Parathyroid adenoma (tissue), 2 donors: ENCODE measurements around the gene ZNF200.

Experiments used
- H2AFZ ChIP-seq: fragments of 300-600 bp; sonication (generic); one replicate; pipeline ENCODE4 v1.7.0; 2017; ENCODE audit warnings: antibody characterized with exemption, mild to moderate bottlenecking
- H3K27ac ChIP-seq: fragments of 300-600 bp; sonication (generic); one replicate; pipeline ENCODE4 v1.7.0; 2017
- H3K27me3 ChIP-seq: fragments of 300-600 bp; sonication (generic); one replicate; pipeline ENCODE4 v1.7.0; 2017; ENCODE audit warnings: low read length; ENCODE audit not compliant: control insufficient read depth, insufficient read depth
- H3K36me3 ChIP-seq: fragments of 300-600 bp; sonication (generic); one replicate; pipeline ENCODE4 v1.7.0; 2017; ENCODE audit warnings: low read length; ENCODE audit not compliant: control insufficient read depth, insufficient read depth
- H3K4me1 ChIP-seq: fragments of 300-600 bp; sonication (generic); one replicate; pipeline ENCODE4 v1.7.0; 2017; ENCODE audit warnings: control low read depth
- H3K4me2 ChIP-seq: fragments of 300-600 bp; sonication (generic); one replicate; pipeline ENCODE4 v1.7.0; 2017; ENCODE audit warnings: low read length
- H3K4me3 ChIP-seq: fragments of 300-600 bp; sonication (generic); one replicate; pipeline ENCODE4 v1.7.0; 2017; ENCODE audit warnings: low read depth, low read length
- H3K79me2 ChIP-seq: fragments of 300-600 bp; sonication (generic); one replicate; pipeline ENCODE4 v1.7.0; 2017; ENCODE audit warnings: control low read depth
- H3K9ac ChIP-seq: fragments of 300-600 bp; sonication (generic); one replicate; pipeline ENCODE4 v1.7.0; 2017; ENCODE audit warnings: mild to moderate bottlenecking
- H3K9me3 ChIP-seq: fragments of 300-600 bp; sonication (generic); one replicate; pipeline ENCODE4 v1.7.0; 2017; ENCODE audit warnings: low read length; ENCODE audit not compliant: control insufficient read depth
- CTCF ChIP-seq: fragments of 300-600 bp; sonication (generic); IDR thresholded peaks from one replicate; pipeline ENCODE4 v1.7.0; 2017; ENCODE audit warnings: antibody characterized with exemption, mild to moderate bottlenecking
- donor health status: primary hyperparathyroidism.

ZNF200 gene

GRCh38 chr16:3259836-3260235, 24.9 kb upstream of the ZNF200 start:
- Histone ChIP-seq H3K27me3 (no peaks in the 10 kb centered on the region), H3K9ac (no peak overlapping the region), H3K4me3 (no peak overlapping the region), H2AFZ (no peak overlapping the region), H3K9me3 (no peaks in the 10 kb centered on the region), H3K4me2 (no peak overlapping the region), H3K36me3 (no peaks in the 10 kb centered on the region), H3K4me1 (no peaks in the 10 kb centered on the region), H3K27ac (no peak overlapping the region), H3K79me2 (no peaks in the 10 kb centered on the region)
- no peak for TF ChIP-seq CTCF

GRCh38 chr16:3256866-3257465, 22.0 kb upstream of the ZNF200 start:
- Histone ChIP-seq H3K27ac (no peak overlapping the region), H3K4me1 (no peaks in the 10 kb centered on the region), H3K36me3 (no peaks in the 10 kb centered on the region), H3K4me2 (no peak overlapping the region), H3K79me2 (no peaks in the 10 kb centered on the region), H2AFZ (no peak overlapping the region), H3K4me3 (no peak overlapping the region), H3K9ac (no peak overlapping the region), H3K9me3 (no peaks in the 10 kb centered on the region), H3K27me3 (no peaks in the 10 kb centered on the region)
- TF ChIP-seq CTCF, result no peak

- Histone ChIP-seq H3K79me2 (no peaks in the 10 kb centered on the region), H3K27ac (no peak within 1 kb of the TSS), H3K27me3 (no peaks in the 10 kb centered on the region), H3K4me1 (no peaks in the 10 kb centered on the region), H3K4me3 (no peak within 1 kb of the TSS), H3K9ac (no peak within 1 kb of the TSS), H3K36me3 (no peaks in the 10 kb centered on the region), H2AFZ (no peak within 1 kb of the TSS), H3K4me2 (no peak within 1 kb of the TSS), H3K9me3 (no peaks in the 10 kb centered on the region)
- no peak for TF ChIP-seq CTCF
Measured at GRCh38 chr16:3256146-3256865, 21.3 kb upstream of the ZNF200 start, which contains the start of gene MEFV. Gene MEFV, minus strand, starts transcription at chr16:3256633. Its CDS starts 46 bp downstream, at chr16:3256587.

- no peak overlapping the region for H3K4me2 ChIP-seq
- H2AFZ ChIP-seq, result no peak overlapping the region
- no peak overlapping the region for H3K9ac ChIP-seq
- no peak overlapping the region for H3K4me3 ChIP-seq
- no peaks in the 10 kb centered on the region for H3K27me3 ChIP-seq
- no peaks in the 10 kb centered on the region for H3K36me3 ChIP-seq
- no peak for TF ChIP-seq CTCF
- H3K9me3 ChIP-seq, result no peaks in the 10 kb centered on the region
- H3K27ac ChIP-seq, result no peak overlapping the region
- no peaks in the 10 kb centered on the region for H3K79me2 ChIP-seq
- H3K4me1 ChIP-seq, result no peaks in the 10 kb centered on the region
Measured at GRCh38 chr16:3254309-3254708, 19.4 kb upstream of the ZNF200 start.

- H3K9me3 ChIP-seq, result no peaks in the 10 kb centered on the region
- H2AFZ ChIP-seq, result no peak overlapping the region
- H3K4me3 ChIP-seq, result no peak overlapping the region
- H3K4me2 ChIP-seq, result no peak overlapping the region
- H3K27ac ChIP-seq, result no peak overlapping the region
- no peaks in the 10 kb centered on the region for H3K27me3 ChIP-seq
- H3K4me1 ChIP-seq, result no peaks in the 10 kb centered on the region
- TF ChIP-seq CTCF, result no peak
- no peak overlapping the region for H3K9ac ChIP-seq
- H3K79me2 ChIP-seq, result no peaks in the 10 kb centered on the region
- no peaks in the 10 kb centered on the region for H3K36me3 ChIP-seq
Measured at GRCh38 chr16:3252967-3253366, 18.0 kb upstream of the ZNF200 start.
